Naive thymus-derived CD8-positive, alpha-beta T cell (primary cell): ENCODE results near the gene TEPSIN. TPM values are rescaled to one million over a fixed set of nuclear protein-coding genes. Genes with fewer than 3 reads are reported as not detected.

Experiments used
- ATAC-seq, 2 donors: fragments of 150-1000 bp; cut with Tn5 transposase in 1 of 2; sonication (Bioruptor Pico), chemical (Tn5 transposase) in 1 of 2; 1 replicate in 1 of 2; 2 replicates in 1 of 2; pipeline ENCODE4 v1.10.0; 2021; ENCODE audit warnings: mild to moderate bottlenecking in 2 of 2, moderate library complexity in 2 of 2
- POLR2A ChIA-PET: fragments of 350-600 bp; sonication (Branson Sonifier 250); formaldehyde crosslinking; loops from one replicate; lab custom pipeline; 2021; ENCODE audit warnings: antibody characterized with exemption; lab: Charles Lee
- DNase-seq, 10 donors: peaks; one replicate each; pipeline versions ENCODE4 v3.0.0 to v3.0.0-alpha.2; 2020 to 2022
- H3K27ac Mint-ChIP-seq, 10 donors: one replicate each; pipeline ENCODE4 v1.8.0; 2020 to 2022; ENCODE audit warnings: mild to moderate bottlenecking in 10 of 10, mixed read lengths in 10 of 10, moderate library complexity in 4 of 10, inconsistent platforms in 1 of 10
- H3K27me3 Mint-ChIP-seq, 5 donors: one replicate each; pipeline ENCODE4 v1.8.0; 2021 to 2022; ENCODE audit warnings: mixed read lengths in 5 of 5
- H3K36me3 Mint-ChIP-seq, 3 donors: one replicate each; pipeline ENCODE4 v1.8.0; 2020 to 2022; ENCODE audit warnings: mixed read lengths in 3 of 3, mild to moderate bottlenecking in 2 of 3, inconsistent platforms in 1 of 3
- H3K4me1 Mint-ChIP-seq, 4 donors: one replicate each; pipeline ENCODE4 v1.8.0; 2021 to 2022; ENCODE audit warnings: mixed read lengths in 4 of 4
- H3K4me3 Mint-ChIP-seq, 10 donors: one replicate each; pipeline ENCODE4 v1.8.0; 2020 to 2022; ENCODE audit warnings: mild to moderate bottlenecking in 10 of 10, mixed read lengths in 10 of 10, moderate library complexity in 6 of 10, inconsistent platforms in 1 of 10
- H3K9me3 Mint-ChIP-seq, 9 donors: one replicate each; pipeline ENCODE4 v1.8.0; 2020 to 2022; ENCODE audit warnings: mixed read lengths in 9 of 9, mild to moderate bottlenecking in 3 of 9, inconsistent platforms in 1 of 9, moderate library complexity in 1 of 9
- polyA plus RNA-seq, 3 donors: library from polyadenylated mRNA; unstranded; fragments of 300-500 nt; fragmentation: Illumina TruSeq; gene quantifications; one replicate each; pipeline ENCODE4 v1.2.3, GENCODE V29; 2021
- total RNA-seq, 8 experiments: library from RNA in 2 of 8; stranded (reverse) in 2 of 8; gene quantifications; one replicate each; pipeline ENCODE4 v1.2.3 and lab custom pipeline; 2021 to 2026

Gene TEPSIN
- 100 to 1,000 TPM; 122 to 136 TPM for total RNA-seq
- polyA plus RNA-seq: 1 to 10 TPM; 2.7 to 2.8 (median 2.8) TPM
- total RNA-seq (lab: John Stamatoyannopoulos, UW): 54.5 to 123 (median 63.5) reads per million in 6 experiments

GRCh38 chr17:81238815-81239713 is at the start of gene TEPSIN, which contains the start of gene NDUFAF8:
Gene TEPSIN (minus strand): TSS chr17:81239055. CDS start chr17:81239033, 22 bp downstream.
Gene NDUFAF8 (plus strand): TSS chr17:81239318. CDS start chr17:81239364, 46 bp downstream.
- Mint-ChIP-seq H3K9me3 (no peaks in the 10 kb centered on the region), H3K27me3 (no peaks in the 10 kb centered on the region), H3K4me3 (peak within 1 kb of the TSS; percentile 88 to 95 (median 93)), H3K36me3 (peaks cover 0 to 3% (median 0%) of the 10 kb centered on the region in 3 donors), H3K27ac (peak within 1 kb of the TSS; percentile 68 to 95 (median 89)), H3K4me1 (peaks cover 13 to 56% (median 46%) of the 10 kb centered on the region in 4 donors)
- peak; percentile 90 to 98 (median 96) for DNase-seq
- peak; percentile 96 for ATAC-seq
- POLR2A ChIA-PET: interaction anchor here (0.6 to 3.9 kb wide), 15 partner anchors 9 to 1291 kb away, joined by 3 to 43 read pairs (median 6); partner anchors contain the start of genes ACTG1, CEP131, FAAP100 and MRPL12

- H3K27ac Mint-ChIP-seq: peak overlapping the region in 4 of 10 donors; percentile 14 to 85 (median 43)
- peaks cover 18 to 66% (median 50%) of the 10 kb centered on the region in 4 donors for H3K4me1 Mint-ChIP-seq
- peak overlapping the region in 4 of 10 donors; percentile 8 to 81 (median 26) for H3K4me3 Mint-ChIP-seq
- H3K27me3 Mint-ChIP-seq: no peaks in the 10 kb centered on the region
- ATAC-seq (no peak), DNase-seq (no peak)
- H3K36me3 Mint-ChIP-seq: peaks cover 0 to 35% (median 3%) of the 10 kb centered on the region in 3 donors
- no peaks in the 10 kb centered on the region for H3K9me3 Mint-ChIP-seq
- POLR2A ChIA-PET: interaction anchor here (1.0 kb wide), 1 partner anchor 224 kb away, joined by 4 read pairs; the partner anchor contains the start of gene ACTG1
Observed at GRCh38 chr17:81287741-81288430, 49.0 kb upstream of the TEPSIN start.

- peaks cover 0 to 35% (median 3%) of the 10 kb centered on the region in 3 donors for H3K36me3 Mint-ChIP-seq
- no peaks in the 10 kb centered on the region for H3K27me3 Mint-ChIP-seq
- no peak for DNase-seq
- no peak for ATAC-seq
- peaks cover 17 to 61% (median 49%) of the 10 kb centered on the region in 4 donors for H3K4me1 Mint-ChIP-seq
- no peaks in the 10 kb centered on the region for H3K9me3 Mint-ChIP-seq
- H3K4me3 Mint-ChIP-seq: peak overlapping the region in 7 of 10 donors; percentile 8 to 81 (median 24)
- H3K27ac Mint-ChIP-seq: peak overlapping the region in 5 of 10 donors; percentile 47 to 85 (median 63)
- POLR2A ChIA-PET: no interaction called here
Observed at GRCh38 chr17:81287152-81287551, 48.3 kb upstream of the TEPSIN start.

- no peak for ATAC-seq
- H3K27me3 Mint-ChIP-seq: no peaks in the 10 kb centered on the region
- peak overlapping the region in 6 of 10 donors; percentile 43 to 85 (median 60) for H3K27ac Mint-ChIP-seq
- no peaks in the 10 kb centered on the region for H3K9me3 Mint-ChIP-seq
- peaks cover 17 to 59% (median 45%) of the 10 kb centered on the region in 4 donors for H3K4me1 Mint-ChIP-seq
- peaks cover 0 to 35% (median 3%) of the 10 kb centered on the region in 3 donors for H3K36me3 Mint-ChIP-seq
- POLR2A ChIA-PET: no interaction called here
- peak overlapping the region; percentile 11 to 89 (median 34) for H3K4me3 Mint-ChIP-seq
- no peak for DNase-seq
Observed at GRCh38 chr17:81286491-81287145, 47.8 kb upstream of the TEPSIN start.

GRCh38 chr17:81285894-81286293 is 47.0 kb upstream of the TEPSIN start:
- peaks cover 0 to 35% (median 2%) of the 10 kb centered on the region in 3 donors for H3K36me3 Mint-ChIP-seq
- peak overlapping the region in 9 of 10 donors; percentile 43 to 87 (median 63) for H3K27ac Mint-ChIP-seq
- no peaks in the 10 kb centered on the region for H3K9me3 Mint-ChIP-seq
- H3K27me3 Mint-ChIP-seq: no peaks in the 10 kb centered on the region
- peak overlapping the region; percentile 80 to 89 (median 84) for H3K4me3 Mint-ChIP-seq
- no peak for DNase-seq
- H3K4me1 Mint-ChIP-seq: peaks cover 17 to 53% (median 41%) of the 10 kb centered on the region in 4 donors
- peak in 1 of 2 donors; percentile 5 for ATAC-seq
- POLR2A ChIA-PET: interaction anchor here (0.7 kb wide), 1 partner anchor 10 kb away, joined by 4 read pairs; no protein-coding TSS in a partner anchor

GRCh38 chr17:81285179-81285878 is 46.5 kb upstream of the TEPSIN start:
- Mint-ChIP-seq H3K9me3 (no peaks in the 10 kb centered on the region), H3K4me3 (peak overlapping the region; percentile 80 to 89 (median 84)), H3K27ac (peak overlapping the region; percentile 44 to 87 (median 80)), H3K27me3 (no peaks in the 10 kb centered on the region), H3K36me3 (peaks cover 0 to 37% (median 2%) of the 10 kb centered on the region in 3 donors), H3K4me1 (peaks cover 18 to 50% (median 40%) of the 10 kb centered on the region in 4 donors)
- DNase-seq (peak in 7 of 10 donors; percentile 24 to 44 (median 39)), ATAC-seq (peak; percentile 83 to 90)
- POLR2A ChIA-PET: interaction anchor here (0.6 to 0.7 kb wide), 2 partner anchors 9 to 83 kb away, joined by 4 read pairs; no protein-coding TSS in a partner anchor

- no peaks in the 10 kb centered on the region for H3K27me3 Mint-ChIP-seq
- H3K27ac Mint-ChIP-seq: no peak overlapping the region
- POLR2A ChIA-PET: no interaction called here
- DNase-seq (no peak), ATAC-seq (no peak)
- no peak overlapping the region for H3K4me3 Mint-ChIP-seq
- H3K36me3 Mint-ChIP-seq: peaks cover 0 to 35% (median 2%) of the 10 kb centered on the region in 3 donors
- H3K9me3 Mint-ChIP-seq: no peaks in the 10 kb centered on the region
- H3K4me1 Mint-ChIP-seq: peaks cover 15 to 37% (median 37%) of the 10 kb centered on the region in 4 donors
Observed at GRCh38 chr17:81282876-81283275, 44.0 kb upstream of the TEPSIN start.

GRCh38 chr17:81282141-81282540 is 43.3 kb upstream of the TEPSIN start:
- Mint-ChIP-seq H3K27me3 (no peaks in the 10 kb centered on the region), H3K4me1 (peaks cover 15 to 30% (median 29%) of the 10 kb centered on the region in 4 donors), H3K4me3 (no peak overlapping the region), H3K27ac (no peak overlapping the region), H3K9me3 (no peaks in the 10 kb centered on the region), H3K36me3 (peaks cover 0 to 35% (median 2%) of the 10 kb centered on the region in 3 donors)
- DNase-seq (no peak), ATAC-seq (no peak)
- POLR2A ChIA-PET: no interaction called here

GRCh38 chr17:81280571-81280970 is 41.7 kb upstream of the TEPSIN start:
- H3K9me3 Mint-ChIP-seq: no peaks in the 10 kb centered on the region
- DNase-seq: no peak
- POLR2A ChIA-PET: no interaction called here
- no peak overlapping the region for H3K27ac Mint-ChIP-seq
- ATAC-seq: no peak
- peaks cover 7 to 16% (median 14%) of the 10 kb centered on the region in 4 donors for H3K4me1 Mint-ChIP-seq
- no peaks in the 10 kb centered on the region for H3K27me3 Mint-ChIP-seq
- peaks cover 0 to 46% (median 6%) of the 10 kb centered on the region in 3 donors for H3K36me3 Mint-ChIP-seq
- no peak overlapping the region for H3K4me3 Mint-ChIP-seq

GRCh38 chr17:81279278-81280275 is 40.7 kb upstream of the TEPSIN start:
- no peak for ATAC-seq
- no peaks in the 10 kb centered on the region for H3K9me3 Mint-ChIP-seq
- H3K27ac Mint-ChIP-seq: peak overlapping the region in 1 of 10 donors; percentile 15
- DNase-seq: no peak
- peaks cover 0 to 54% (median 6%) of the 10 kb centered on the region in 3 donors for H3K36me3 Mint-ChIP-seq
- H3K27me3 Mint-ChIP-seq: no peaks in the 10 kb centered on the region
- H3K4me3 Mint-ChIP-seq: no peak overlapping the region
- POLR2A ChIA-PET: no interaction called here
- peaks cover 3 to 6% (median 4%) of the 10 kb centered on the region in 4 donors for H3K4me1 Mint-ChIP-seq
